Mesothelial cell of epicardium (in vitro differentiated cells): Measurements from ENCODE around the gene HDAC9. TPM values are rescaled to one million over a fixed set of nuclear protein-coding genes. Genes with fewer than 3 reads are reported as not detected.
"Not testable (repeated sequence)": the region's sequence is repeated elsewhere in the genome, so short reads cannot be mapped to it uniquely, and the experiment has no call there.

Experiments
- DNase-seq, 2 experiments: peaks; one replicate each; pipeline ENCODE4 v3.0.0; 2021; ENCODE audit warnings: low spot score in 2 of 2; ENCODE audit not compliant: unreplicated experiment in 2 of 2
- H3K27ac Mint-ChIP-seq: 2 replicates; pipeline ENCODE4 v1.8.0; 2021; ENCODE audit warnings: mixed read lengths
- H3K27me3 Mint-ChIP-seq: 2 replicates; pipeline ENCODE4 v1.8.0; 2021; ENCODE audit warnings: low read depth, mixed read lengths
- H3K36me3 Mint-ChIP-seq: 2 replicates; pipeline ENCODE4 v1.8.0; 2021; ENCODE audit warnings: mixed read lengths
- H3K4me1 Mint-ChIP-seq: 2 replicates; pipeline ENCODE4 v1.8.0; 2021; ENCODE audit warnings: mixed read lengths
- H3K4me3 Mint-ChIP-seq: 2 replicates; pipeline ENCODE4 v1.8.0; 2021; ENCODE audit warnings: mild to moderate bottlenecking, moderate library complexity, mixed read lengths
- H3K9me3 Mint-ChIP-seq: 2 replicates; pipeline ENCODE4 v1.8.0; 2021; ENCODE audit warnings: mixed read lengths
- total RNA-seq: library from RNA; stranded (reverse); gene quantifications from 3 replicates; pipeline ENCODE4 v1.2.1, GENCODE V29; 2021
- TF ChIP-seq, protein P1 (sequence below): fragments of 200-600 bp; sonication (generic); IDR thresholded peaks from one replicate; pipeline ENCODE4 v1.5.0; 2021; ENCODE audit warnings: antibody characterized with exemption; ENCODE audit not compliant: unreplicated experiment

The HDAC9 gene
- total RNA-seq, 1 donor from 2014 or later, result 37.4 TPM

DNA sequence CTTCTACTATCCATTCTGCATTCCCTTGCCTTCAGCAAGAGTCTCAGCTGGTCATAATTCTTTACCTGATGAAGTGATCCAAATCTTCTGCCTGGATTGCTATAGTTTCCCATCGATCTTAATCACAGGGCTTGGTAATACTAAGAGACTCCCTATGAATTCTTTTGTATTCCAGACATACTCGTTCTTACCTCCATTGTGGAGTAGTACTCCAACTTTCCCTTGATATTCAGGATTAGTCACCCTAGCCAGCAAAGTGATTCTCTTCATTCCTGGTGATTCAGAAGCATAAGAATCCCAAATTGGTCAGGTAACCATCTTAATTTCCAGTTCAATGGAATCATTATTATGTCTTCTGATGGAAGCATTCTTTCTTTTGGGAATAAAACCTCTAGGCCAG, 525.2 kb downstream of the HDAC9 start:
- no peak for DNase-seq
- H3K9me3 Mint-ChIP-seq, result peaks cover 34% of the 10 kb centered on the region
- no peaks in the 10 kb centered on the region for H3K27me3 Mint-ChIP-seq

DNA sequence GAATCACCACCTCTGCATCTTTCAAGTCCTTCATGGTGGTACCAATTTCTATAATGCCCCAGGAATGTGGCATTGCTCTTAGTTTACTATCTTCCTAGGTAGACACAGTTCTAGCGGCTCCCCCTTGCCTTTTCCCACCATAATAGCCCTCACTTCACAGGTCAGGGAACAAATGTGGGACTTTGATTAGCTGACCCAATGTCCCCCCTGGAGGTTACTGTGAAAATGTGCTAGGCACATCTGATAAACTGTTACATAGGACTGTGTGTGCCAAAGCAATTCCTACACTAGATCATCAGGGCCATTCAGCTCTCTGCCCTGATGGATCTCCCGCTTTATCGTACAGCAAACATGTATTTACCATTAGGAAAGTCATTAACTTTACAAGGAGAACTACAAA, 527.9 kb downstream of the HDAC9 start:
- Mint-ChIP-seq H3K27me3 (no peaks in the 10 kb centered on the region), H3K27ac (no peak overlapping the region), H3K4me1 (peaks cover 11% of the 10 kb centered on the region), H3K9me3 (peaks cover 7% of the 10 kb centered on the region), H3K4me3 (no peak overlapping the region), H3K36me3 (peaks cover 10% of the 10 kb centered on the region)
- TF ChIP-seq, protein P1, sequence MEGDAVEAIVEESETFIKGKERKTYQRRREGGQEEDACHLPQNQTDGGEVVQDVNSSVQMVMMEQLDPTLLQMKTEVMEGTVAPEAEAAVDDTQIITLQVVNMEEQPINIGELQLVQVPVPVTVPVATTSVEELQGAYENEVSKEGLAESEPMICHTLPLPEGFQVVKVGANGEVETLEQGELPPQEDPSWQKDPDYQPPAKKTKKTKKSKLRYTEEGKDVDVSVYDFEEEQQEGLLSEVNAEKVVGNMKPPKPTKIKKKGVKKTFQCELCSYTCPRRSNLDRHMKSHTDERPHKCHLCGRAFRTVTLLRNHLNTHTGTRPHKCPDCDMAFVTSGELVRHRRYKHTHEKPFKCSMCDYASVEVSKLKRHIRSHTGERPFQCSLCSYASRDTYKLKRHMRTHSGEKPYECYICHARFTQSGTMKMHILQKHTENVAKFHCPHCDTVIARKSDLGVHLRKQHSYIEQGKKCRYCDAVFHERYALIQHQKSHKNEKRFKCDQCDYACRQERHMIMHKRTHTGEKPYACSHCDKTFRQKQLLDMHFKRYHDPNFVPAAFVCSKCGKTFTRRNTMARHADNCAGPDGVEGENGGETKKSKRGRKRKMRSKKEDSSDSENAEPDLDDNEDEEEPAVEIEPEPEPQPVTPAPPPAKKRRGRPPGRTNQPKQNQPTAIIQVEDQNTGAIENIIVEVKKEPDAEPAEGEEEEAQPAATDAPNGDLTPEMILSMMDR, result no peak
- DNase-seq, result no peak

More for the DNA sequence above, 525.2 kb downstream of the HDAC9 start:
- Mint-ChIP-seq H3K4me1 (peaks cover 11% of the 10 kb centered on the region), H3K4me3 (no peak overlapping the region), H3K36me3 (peaks cover 34% of the 10 kb centered on the region), H3K27ac (no peak overlapping the region)
- TF ChIP-seq, protein P1, result no peak

DNA sequence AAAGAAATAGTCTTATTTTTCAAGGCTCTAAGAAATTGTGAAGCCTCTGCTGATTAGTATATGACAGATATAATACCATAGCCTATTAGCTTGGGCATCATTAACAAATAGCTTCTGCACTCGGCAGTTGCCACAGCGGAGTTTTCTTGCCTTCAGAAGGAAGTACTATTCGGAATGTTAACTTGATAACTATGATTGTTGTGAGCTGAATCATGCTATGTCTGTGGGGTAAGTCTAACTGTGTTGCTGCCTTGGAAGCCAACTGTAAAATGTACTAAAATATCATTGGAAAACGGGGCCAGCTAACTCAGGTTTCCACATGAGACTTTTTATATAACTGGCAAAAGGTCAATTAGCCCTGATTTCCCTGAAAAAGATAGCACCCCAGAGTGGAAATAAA, 528.7 kb downstream of the HDAC9 start:
- H3K27me3 Mint-ChIP-seq, result no peaks in the 10 kb centered on the region
- TF ChIP-seq, protein P1, result no peak
- peak overlapping the region; percentile 30 for H3K27ac Mint-ChIP-seq
- peaks cover 2% of the 10 kb centered on the region for H3K9me3 Mint-ChIP-seq
- H3K4me1 Mint-ChIP-seq, result peaks cover 11% of the 10 kb centered on the region
- no peak for DNase-seq
- H3K36me3 Mint-ChIP-seq, result peaks cover 8% of the 10 kb centered on the region
- no peak overlapping the region for H3K4me3 Mint-ChIP-seq

DNA sequence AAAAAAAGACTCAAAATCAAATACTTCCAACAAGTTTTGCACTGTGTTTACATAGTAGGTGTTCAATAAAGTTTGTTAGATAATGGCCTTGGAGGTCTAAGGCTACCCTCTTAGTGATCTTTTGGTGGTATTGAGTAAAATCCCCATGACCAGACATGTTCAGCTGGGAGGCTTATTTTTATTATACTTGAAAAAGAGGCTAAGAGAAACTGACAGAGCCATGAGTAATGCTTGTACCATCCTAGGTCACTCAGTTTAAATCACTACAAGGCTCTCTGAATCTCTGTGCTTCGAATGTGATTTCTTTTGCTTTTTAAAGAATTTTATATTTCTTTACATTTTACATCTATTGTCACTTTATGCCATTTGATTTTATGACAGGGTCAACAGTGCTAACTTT, 531.3 kb downstream of the HDAC9 start:
- Mint-ChIP-seq H3K27me3 (no peaks in the 10 kb centered on the region), H3K4me3 (no peak overlapping the region), H3K9me3 (peaks cover 6% of the 10 kb centered on the region), H3K36me3 (peaks cover 8% of the 10 kb centered on the region), H3K4me1 (peaks cover 11% of the 10 kb centered on the region), H3K27ac (no peak overlapping the region)
- TF ChIP-seq, protein P1, result no peak
- no peak for DNase-seq

DNA sequence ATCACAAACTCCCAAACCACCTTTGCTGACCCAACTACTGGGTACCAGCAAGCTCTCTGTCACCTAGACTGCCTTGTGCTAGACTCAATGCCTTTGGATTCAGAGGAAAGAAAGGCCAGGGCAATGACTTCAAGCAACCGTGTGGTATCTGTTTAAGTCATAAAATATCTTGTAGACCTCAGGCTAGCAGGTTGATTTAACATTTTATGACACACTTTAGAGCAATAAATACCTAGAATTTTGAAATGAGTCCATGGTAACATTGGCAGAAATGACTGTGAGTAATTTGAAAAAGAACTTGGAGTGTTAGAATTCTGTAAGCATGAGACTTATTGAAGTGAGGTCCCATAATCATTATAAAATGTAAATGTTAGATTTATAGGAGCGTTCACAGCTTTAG, 534.7 kb downstream of the HDAC9 start:
- H3K4me3 Mint-ChIP-seq, result no peak overlapping the region
- no peaks in the 10 kb centered on the region for H3K27me3 Mint-ChIP-seq
- DNase-seq, result no peak
- H3K9me3 Mint-ChIP-seq, result peaks cover 27% of the 10 kb centered on the region
- H3K36me3 Mint-ChIP-seq, result peaks cover 26% of the 10 kb centered on the region
- H3K27ac Mint-ChIP-seq, result peak overlapping the region; percentile 43
- H3K4me1 Mint-ChIP-seq, result no peaks in the 10 kb centered on the region
- TF ChIP-seq, protein P1, result no peak

DNA sequence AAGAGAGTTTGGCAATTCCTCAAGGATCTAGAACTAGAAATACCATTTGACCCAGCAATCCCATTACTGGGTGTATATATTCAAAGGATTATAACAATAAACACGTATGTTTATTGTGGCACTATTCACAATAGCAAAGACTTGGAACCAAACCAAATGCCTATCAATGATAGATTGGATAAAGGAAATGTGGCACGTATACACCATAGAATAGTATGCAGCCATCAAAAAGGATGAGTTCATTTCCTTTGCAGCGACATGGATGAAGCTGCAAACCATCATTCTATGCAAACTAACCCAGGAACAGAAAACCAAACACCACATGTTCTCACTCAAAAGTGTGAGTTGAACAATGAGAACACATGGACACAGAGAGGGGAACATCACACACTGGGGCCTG, 537.4 kb downstream of the HDAC9 start:
- not testable (repeated sequence) for H3K4me1 Mint-ChIP-seq, H3K27ac Mint-ChIP-seq, H3K4me3 Mint-ChIP-seq, H3K27me3 Mint-ChIP-seq, DNase-seq
- Mint-ChIP-seq H3K9me3 (peaks cover 51% of the 10 kb centered on the region), H3K36me3 (peaks cover 48% of the 10 kb centered on the region)
